Mesodermal cell (in vitro differentiated cells): ENCODE results near the gene SLC35G3.
"Not testable (repeated sequence)": the region's sequence is repeated elsewhere in the genome, so short reads cannot be mapped to it uniquely, and the experiment has no call there.

Source experiments
- H3K27ac ChIP-seq: 2 replicates; pipeline ENCODE4 v1.7.0; 2013; ENCODE audit warnings: mild to moderate bottlenecking, low read depth, low read length, moderate library complexity; ENCODE audit not compliant: severe bottlenecking
- H3K36me3 ChIP-seq: 2 replicates; pipeline ENCODE4 v1.7.1; 2013; ENCODE audit warnings: mild to moderate bottlenecking, low read length, moderate library complexity; ENCODE audit not compliant: control insufficient read depth, insufficient read depth
- H3K4me1 ChIP-seq: one replicate; pipeline ENCODE4 v1.7.1; 2013; ENCODE audit warnings: mild to moderate bottlenecking, low read length; ENCODE audit not compliant: insufficient read depth, control insufficient read depth, poor library complexity, severe bottlenecking
- H3K4me3 ChIP-seq: 2 replicates; pipeline ENCODE4 v1.7.0; 2013; ENCODE audit warnings: low read length, control low read depth, mild to moderate bottlenecking; ENCODE audit not compliant: insufficient read depth, poor library complexity, severe bottlenecking; ENCODE audit errors: extremely low read depth
- H3K9me3 ChIP-seq: 2 replicates; pipeline ENCODE4 v1.7.1; 2013; ENCODE audit warnings: mild to moderate bottlenecking, low read length, moderate library complexity; ENCODE audit not compliant: control insufficient read depth
- WGBS, 2 experiments: methylation state at CpG; one replicate each; pipeline ENCODE4 v1.1.5; 2013; ENCODE audit warnings: missing lambda C conversion rate in 2 of 2; ENCODE audit not compliant: insufficient coverage in 2 of 2; 5-methylcytosine and 5-hydroxymethylcytosine counted together

Gene SLC35G3

DNA sequence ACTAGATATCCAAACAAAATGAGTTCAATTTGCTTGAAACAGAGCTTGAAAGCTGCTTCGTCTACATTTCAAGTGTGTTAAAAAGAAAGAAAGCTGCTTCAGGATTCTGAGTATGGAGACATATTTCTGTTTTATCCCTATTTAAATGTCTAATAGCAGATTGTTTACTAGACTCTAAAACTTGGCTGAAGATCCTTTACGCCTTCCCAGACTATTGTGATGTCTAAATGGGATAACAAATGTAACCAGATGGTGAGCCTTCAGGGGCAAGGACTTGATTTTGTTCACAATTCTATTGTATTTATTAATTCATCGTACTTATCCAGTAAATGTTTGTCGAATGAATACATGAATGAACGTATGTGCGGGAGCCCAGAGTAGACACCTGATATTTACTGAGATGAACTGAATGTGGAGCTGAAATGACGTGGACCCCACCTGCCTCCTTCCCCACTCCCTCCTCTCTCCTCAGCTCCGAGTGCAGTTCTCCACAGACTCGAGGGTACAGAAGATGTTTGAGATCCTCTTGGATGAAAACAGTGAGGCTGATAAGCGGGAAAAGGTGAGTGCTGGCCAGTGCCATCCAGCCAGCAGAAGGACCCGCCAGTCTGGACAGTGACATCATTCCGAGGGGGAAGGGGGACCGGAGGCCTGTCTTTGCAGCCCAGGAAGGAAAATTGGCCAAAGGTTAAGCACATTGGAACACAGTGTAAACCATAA, 41.6 kb downstream of the SLC35G3 start:
- Histone ChIP-seq H3K9me3 (no peaks in the 10 kb centered on the region), H3K27ac (no peak overlapping the region), H3K4me1 (peaks cover 3% of the 10 kb centered on the region), H3K4me3 (no peak overlapping the region), H3K36me3 (no peaks in the 10 kb centered on the region)
- WGBS, 2 experiments: 79 to 88% methylated on average over 5 to 6 of the region's 13 CpGs

GRCh38 chr17:35151080-35151479, 43.1 kb downstream of the SLC35G3 start:
- H3K9me3 ChIP-seq, H3K4me3 ChIP-seq, H3K27ac ChIP-seq, H3K4me1 ChIP-seq, H3K36me3 ChIP-seq: not testable (repeated sequence)
- 96 to 97% methylated on average over 21 of the region's 29 CpGs for WGBS, 2 experiments

- Histone ChIP-seq H3K27ac (no peak overlapping the region), H3K4me3 (no peak overlapping the region), H3K9me3 (no peaks in the 10 kb centered on the region), H3K4me1 (peaks cover 10% of the 10 kb centered on the region), H3K36me3 (no peaks in the 10 kb centered on the region)
- 96% methylated on average over 10 to 11 of the region's 11 CpGs for WGBS, 2 experiments
Observed at GRCh38 chr17:35149941-35150340, 44.3 kb downstream of the SLC35G3 start.

- no peaks in the 10 kb centered on the region for H3K9me3 ChIP-seq
- H3K4me3 ChIP-seq: no peak overlapping the region
- H3K27ac ChIP-seq: no peak overlapping the region
- WGBS, 2 experiments: 93% methylated on average over 7 to 8 of the region's 9 CpGs
- H3K36me3 ChIP-seq: no peaks in the 10 kb centered on the region
- H3K4me1 ChIP-seq: peaks cover 10% of the 10 kb centered on the region
Observed at GRCh38 chr17:35148144-35148543, 46.0 kb downstream of the SLC35G3 start.

GRCh38 chr17:35147375-35147905, 46.8 kb downstream of the SLC35G3 start, which contains the start of gene UNC45B:
TSS of gene UNC45B (plus strand) at chr17:35147817. CDS start at chr17:35148264, 447 bp downstream.
- Histone ChIP-seq H3K36me3 (no peaks in the 10 kb centered on the region), H3K27ac (no peak within 1 kb of the TSS), H3K4me3 (no peak within 1 kb of the TSS), H3K4me1 (peaks cover 10% of the 10 kb centered on the region), H3K9me3 (no peaks in the 10 kb centered on the region)
- WGBS, 2 experiments: 67 to 86% methylated on average over 2 to 4 of the region's 4 CpGs

- H3K36me3 ChIP-seq: no peaks in the 10 kb centered on the region
- H3K4me3 ChIP-seq: no peak overlapping the region
- 96 to 97% methylated on average over 3 of the region's 4 CpGs for WGBS, 2 experiments
- peaks cover 10% of the 10 kb centered on the region for H3K4me1 ChIP-seq
- no peak overlapping the region for H3K27ac ChIP-seq
- H3K9me3 ChIP-seq: no peaks in the 10 kb centered on the region
Observed at GRCh38 chr17:35146214-35146833, 47.9 kb downstream of the SLC35G3 start.

- no peak overlapping the region for H3K27ac ChIP-seq
- peaks cover 6% of the 10 kb centered on the region for H3K36me3 ChIP-seq
- H3K4me1 ChIP-seq: peaks cover 10% of the 10 kb centered on the region
- 88 to 95% methylated on average over 1 to 3 of the region's 4 CpGs for WGBS, 2 experiments
- no peaks in the 10 kb centered on the region for H3K9me3 ChIP-seq
- no peak overlapping the region for H3K4me3 ChIP-seq
Observed at GRCh38 chr17:35144840-35145239, 49.4 kb downstream of the SLC35G3 start.
